Neural cell (in vitro differentiated cells): ENCODE measurements around the gene ABCA1.

Experiments used
- REST ChIP-seq: IDR thresholded peaks from 2 replicates; pipeline ENCODE4 v1.6.1; 2012; ENCODE audit warnings: borderline replicate concordance
- SMC3 ChIP-seq: fragments of 450-650 bp; conservative IDR thresholded peaks from 2 replicates; pipeline ENCODE4 v1.6.1; 2014; ENCODE audit warnings: antibody characterized with exemption, mild to moderate bottlenecking, moderate library complexity; ENCODE audit not compliant: poor library complexity

DNA sequence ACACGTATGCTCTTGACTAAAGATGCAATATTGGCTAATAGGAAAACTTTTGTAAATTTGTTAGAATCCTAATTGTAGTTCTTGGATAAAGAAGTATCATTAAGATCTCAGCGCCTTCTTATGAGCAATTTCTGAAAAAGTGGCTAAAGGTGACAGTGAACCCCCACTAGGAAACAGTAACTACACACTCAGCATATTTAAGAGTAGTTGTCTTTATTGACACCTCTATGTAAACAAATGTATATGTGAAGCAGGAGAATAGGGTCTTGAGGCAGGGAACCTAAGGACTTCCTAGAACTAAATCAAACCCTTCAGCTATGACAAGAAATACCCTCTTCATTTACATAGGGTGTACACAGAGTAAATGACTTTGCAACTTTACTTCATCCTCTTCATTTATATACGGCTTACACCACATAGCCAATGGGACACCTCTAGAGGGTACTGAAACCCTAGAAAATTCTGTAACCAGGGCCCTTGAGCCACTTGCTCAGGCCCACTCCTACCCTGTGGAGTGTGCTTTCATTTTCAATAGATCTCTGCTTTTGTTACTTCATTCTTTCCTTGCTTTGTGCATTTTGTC is 177.7 kb downstream of the ABCA1 start:
- no peak for TF ChIP-seq REST
- TF ChIP-seq SMC3: no peak
